Measurements from ENCODE around the gene PSMD9.

DNA sequence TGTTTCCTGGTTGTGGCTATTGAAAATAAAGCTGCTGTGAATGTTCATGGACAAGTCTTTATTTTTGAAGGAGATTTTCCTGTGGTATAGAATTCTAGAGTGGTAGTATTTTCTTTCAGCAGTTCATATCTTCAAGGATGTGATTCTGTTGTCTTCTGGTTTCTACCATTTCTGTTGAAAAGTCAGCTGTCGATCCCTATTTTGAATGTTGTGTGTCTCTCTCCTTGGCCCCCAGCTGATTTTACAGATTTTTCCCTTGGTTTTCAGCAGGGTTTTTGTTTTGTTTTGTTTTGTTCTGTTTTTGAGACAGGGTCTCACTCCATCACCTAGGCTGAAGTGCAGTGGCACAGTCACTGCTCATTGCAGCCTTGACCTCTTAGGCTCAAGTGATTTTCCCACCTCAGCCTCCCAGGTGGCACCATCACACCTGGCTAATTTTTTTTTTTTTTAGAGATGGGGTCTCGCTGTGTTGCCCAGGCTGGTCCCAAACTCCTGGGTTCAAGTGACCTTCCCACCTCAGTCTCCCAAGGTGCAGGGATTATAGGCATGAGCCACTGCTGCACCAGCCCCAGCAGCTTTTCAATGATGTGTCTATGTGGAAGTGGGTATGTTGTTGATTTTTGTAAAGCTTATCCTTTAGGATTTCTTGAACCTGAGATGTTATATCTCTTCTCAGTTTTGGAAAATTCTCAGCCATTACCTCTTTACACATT lies 57.9 kb downstream of the PSMD9 start:
- TF ChIP-seq, protein P1, sequence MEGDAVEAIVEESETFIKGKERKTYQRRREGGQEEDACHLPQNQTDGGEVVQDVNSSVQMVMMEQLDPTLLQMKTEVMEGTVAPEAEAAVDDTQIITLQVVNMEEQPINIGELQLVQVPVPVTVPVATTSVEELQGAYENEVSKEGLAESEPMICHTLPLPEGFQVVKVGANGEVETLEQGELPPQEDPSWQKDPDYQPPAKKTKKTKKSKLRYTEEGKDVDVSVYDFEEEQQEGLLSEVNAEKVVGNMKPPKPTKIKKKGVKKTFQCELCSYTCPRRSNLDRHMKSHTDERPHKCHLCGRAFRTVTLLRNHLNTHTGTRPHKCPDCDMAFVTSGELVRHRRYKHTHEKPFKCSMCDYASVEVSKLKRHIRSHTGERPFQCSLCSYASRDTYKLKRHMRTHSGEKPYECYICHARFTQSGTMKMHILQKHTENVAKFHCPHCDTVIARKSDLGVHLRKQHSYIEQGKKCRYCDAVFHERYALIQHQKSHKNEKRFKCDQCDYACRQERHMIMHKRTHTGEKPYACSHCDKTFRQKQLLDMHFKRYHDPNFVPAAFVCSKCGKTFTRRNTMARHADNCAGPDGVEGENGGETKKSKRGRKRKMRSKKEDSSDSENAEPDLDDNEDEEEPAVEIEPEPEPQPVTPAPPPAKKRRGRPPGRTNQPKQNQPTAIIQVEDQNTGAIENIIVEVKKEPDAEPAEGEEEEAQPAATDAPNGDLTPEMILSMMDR (optimal IDR thresholded peaks at IDR 0.05 in 1 of 3, IDR thresholded peaks at IDR 0.05 in 1 of 3, conservative IDR thresholded peaks at IDR 0.05 in 1 of 3; ENCODE audit: extremely low read depth in 1 of 3, insufficient read depth in 2 of 3, low read length in 3 of 3) = no peak
- TF ChIP-seq EZH2 (IDR thresholded peaks at IDR 0.05; ENCODE audit: low read length) = no peak
